Activated naive CD4-positive, alpha-beta T cell treated with anti-CD3 and anti-CD28 coated beads, Interleukin-2, amount 50 U/mL, for 72 hours (primary cell): Measurements from ENCODE around the gene METTL22. TPM values are rescaled to one million over a fixed set of nuclear protein-coding genes. Genes with fewer than 3 reads are reported as not detected.

Source experiments
- ATAC-seq, 2 donors: fragments of 150-1000 bp; cut with Tn5 transposase; 2 replicates each; pipeline ENCODE4 v1.10.0; 2021; ENCODE audit warnings: mild to moderate bottlenecking in 2 of 2, moderate library complexity in 2 of 2
- DNase-seq, 2 donors: peaks; one replicate each; pipeline ENCODE4 v3.0.0; 2021 to 2022; ENCODE audit warnings: low spot score in 2 of 2
- H3K27ac Mint-ChIP-seq, 2 donors: one replicate each; pipeline ENCODE4 v1.8.0; 2022; ENCODE audit warnings: mild to moderate bottlenecking in 2 of 2, mixed read lengths in 2 of 2
- H3K36me3 Mint-ChIP-seq, 2 donors: one replicate each; pipeline ENCODE4 v1.8.0; 2022; ENCODE audit warnings: mixed read lengths in 2 of 2
- H3K9me3 Mint-ChIP-seq, 2 donors: one replicate each; pipeline ENCODE4 v1.8.0; 2022; ENCODE audit warnings: mixed read lengths in 2 of 2
- total RNA-seq, 2 donors: library from RNA; stranded (reverse); gene quantifications; one replicate each; pipeline ENCODE4 v1.2.3, GENCODE V29; 2022

The METTL22 gene
- total RNA-seq: 10 to 100 TPM; 38.9 to 50.7 TPM

GRCh38 chr16:8621572-8622314 lies at the start of gene METTL22:
METTL22 (plus strand) TSS chr16:8621698; CDS start chr16:8625666, 3,968 bp downstream.
- peaks cover 1 to 11% of the 10 kb centered on the region in 2 donors for H3K36me3 Mint-ChIP-seq
- H3K27ac Mint-ChIP-seq: peak within 1 kb of the TSS; percentile 97
- ATAC-seq: peak; percentile 91 to 97
- DNase-seq: peak; percentile 94 to 96
- no peaks in the 10 kb centered on the region for H3K9me3 Mint-ChIP-seq

GRCh38 chr16:8572063-8572918 lies 49.2 kb upstream of the METTL22 start:
- ATAC-seq (no peak), DNase-seq (no peak)
- no peak overlapping the region for H3K27ac Mint-ChIP-seq
- no peaks in the 10 kb centered on the region for H3K36me3 Mint-ChIP-seq
- H3K9me3 Mint-ChIP-seq: no peaks in the 10 kb centered on the region

GRCh38 chr16:8572919-8573724 lies 48.4 kb upstream of the METTL22 start:
- Mint-ChIP-seq H3K27ac (peak overlapping the region in 1 of 2 donors; percentile 33), H3K9me3 (no peaks in the 10 kb centered on the region), H3K36me3 (no peaks in the 10 kb centered on the region)
- DNase-seq (no peak), ATAC-seq (no peak)

GRCh38 chr16:8575399-8575798 lies 46.1 kb upstream of the METTL22 start:
- Mint-ChIP-seq H3K27ac (no peak overlapping the region), H3K9me3 (no peaks in the 10 kb centered on the region), H3K36me3 (no peaks in the 10 kb centered on the region)
- DNase-seq: no peak
- no peak for ATAC-seq

- Mint-ChIP-seq H3K27ac (no peak overlapping the region), H3K9me3 (no peaks in the 10 kb centered on the region), H3K36me3 (no peaks in the 10 kb centered on the region)
- DNase-seq (no peak), ATAC-seq (no peak)
These were observed 45.1 kb upstream of the METTL22 start for GRCh38 chr16:8576141-8577004.

- no peak overlapping the region for H3K27ac Mint-ChIP-seq
- DNase-seq: no peak
- H3K9me3 Mint-ChIP-seq: no peaks in the 10 kb centered on the region
- no peaks in the 10 kb centered on the region for H3K36me3 Mint-ChIP-seq
- no peak for ATAC-seq
These were observed 43.7 kb upstream of the METTL22 start for GRCh38 chr16:8577678-8578304.

- H3K27ac Mint-ChIP-seq: peak overlapping the region in 1 of 2 donors; percentile 29
- H3K36me3 Mint-ChIP-seq: no peaks in the 10 kb centered on the region
- DNase-seq (no peak), ATAC-seq (no peak)
- no peaks in the 10 kb centered on the region for H3K9me3 Mint-ChIP-seq
These were observed 41.9 kb upstream of the METTL22 start for GRCh38 chr16:8579559-8579958.

- DNase-seq: no peak
- no peak for ATAC-seq
- peak overlapping the region in 1 of 2 donors; percentile 1 for H3K27ac Mint-ChIP-seq
- no peaks in the 10 kb centered on the region for H3K9me3 Mint-ChIP-seq
- no peaks in the 10 kb centered on the region for H3K36me3 Mint-ChIP-seq
These were observed 39.5 kb upstream of the METTL22 start for GRCh38 chr16:8581831-8582580.

GRCh38 chr16:8583199-8583598 lies 38.3 kb upstream of the METTL22 start:
- DNase-seq: no peak
- H3K9me3 Mint-ChIP-seq: no peaks in the 10 kb centered on the region
- no peak overlapping the region for H3K27ac Mint-ChIP-seq
- no peaks in the 10 kb centered on the region for H3K36me3 Mint-ChIP-seq
- no peak for ATAC-seq

GRCh38 chr16:8583732-8584131 lies 37.8 kb upstream of the METTL22 start:
- H3K36me3 Mint-ChIP-seq: no peaks in the 10 kb centered on the region
- no peak for DNase-seq
- no peaks in the 10 kb centered on the region for H3K9me3 Mint-ChIP-seq
- no peak for ATAC-seq
- H3K27ac Mint-ChIP-seq: no peak overlapping the region

GRCh38 chr16:8585041-8585440 lies 36.5 kb upstream of the METTL22 start:
- no peak overlapping the region for H3K27ac Mint-ChIP-seq
- ATAC-seq: no peak
- DNase-seq: no peak
- no peaks in the 10 kb centered on the region for H3K9me3 Mint-ChIP-seq
- H3K36me3 Mint-ChIP-seq: no peaks in the 10 kb centered on the region

- no peak for DNase-seq
- H3K36me3 Mint-ChIP-seq: no peaks in the 10 kb centered on the region
- H3K9me3 Mint-ChIP-seq: no peaks in the 10 kb centered on the region
- H3K27ac Mint-ChIP-seq: no peak overlapping the region
- no peak for ATAC-seq
These were observed 35.6 kb upstream of the METTL22 start for GRCh38 chr16:8585857-8586256.

GRCh38 chr16:8587065-8587464 lies 34.4 kb upstream of the METTL22 start:
- Mint-ChIP-seq H3K27ac (no peak overlapping the region), H3K9me3 (no peaks in the 10 kb centered on the region), H3K36me3 (no peaks in the 10 kb centered on the region)
- ATAC-seq (no peak), DNase-seq (no peak)

- Mint-ChIP-seq H3K36me3 (no peaks in the 10 kb centered on the region), H3K9me3 (no peaks in the 10 kb centered on the region), H3K27ac (no peak overlapping the region)
- ATAC-seq (no peak), DNase-seq (no peak)
These were observed 32.8 kb upstream of the METTL22 start for GRCh38 chr16:8588682-8589056.
